Gastrocnemius medialis (tissue), 4 donors: Measurements from ENCODE around the gene AVPR2. TPM values are rescaled to one million over a fixed set of nuclear protein-coding genes. Genes with fewer than 3 reads are reported as not detected.
A peak's percentile ranks its signal among the peaks of the same experiment; 100 is the strongest.

ENCODE experiments used
- ATAC-seq, 2 donors: fragments of 150-250 bp; one replicate each; pipeline ENCODE4 v1.9.1; 2016
- DNase-seq, 2 donors: peaks; one replicate each; pipeline ENCODE4 v3.0.0-alpha.2; 2019
- H3K27ac ChIP-seq, 4 donors: fragments of 200-600 bp; sonication (generic); 1 replicate in 1 of 4; 2 replicates in 3 of 4; pipeline ENCODE4 v1.5.1; 2016 to 2018; ENCODE audit warnings: mild to moderate bottlenecking in 2 of 4, moderate library complexity in 1 of 4
- H3K27me3 ChIP-seq, 3 donors: fragments of 200-600 bp; sonication (generic) in 2 of 3; 1 replicate in 1 of 3; 2 replicates in 2 of 3; pipeline versions ENCODE4 v1.5.1 to v1.6.0; 2016 to 2019; ENCODE audit warnings: mild to moderate bottlenecking in 1 of 3, moderate library complexity in 1 of 3
- H3K36me3 ChIP-seq, 2 donors: fragments of 200-600 bp; sonication (generic) in 1 of 2; one replicate each; pipeline ENCODE4 v1.5.1; 2017 to 2018
- H3K4me1 ChIP-seq, 2 donors: fragments of 200-600 bp; sonication (generic) in 1 of 2; one replicate each; pipeline ENCODE4 v1.5.1; 2016 to 2017; ENCODE audit warnings: mild to moderate bottlenecking in 2 of 2
- H3K4me3 ChIP-seq, 4 donors: fragments of 200-600 bp; sonication (generic) in 3 of 4; 1 replicate in 1 of 4; 2 replicates in 3 of 4; pipeline ENCODE4 v1.5.1; 2016 to 2019; ENCODE audit warnings: mild to moderate bottlenecking in 2 of 4
- H3K9me3 ChIP-seq, 3 donors: fragments of 200-600 bp; sonication (generic) in 2 of 3; 1 replicate in 1 of 3; 2 replicates in 2 of 3; pipeline ENCODE4 v1.5.1; 2016 to 2019
- POLR2A ChIP-seq, 2 donors: fragments of 450-650 bp; IDR thresholded peaks; one replicate each; pipeline ENCODE4 v1.6.1; 2017; ENCODE audit warnings: antibody characterized with exemption in 2 of 2, mild to moderate bottlenecking in 2 of 2, moderate library complexity in 2 of 2
- in situ Hi-C, 4 donors: fragments of 200-750 bp; cut with MboI; loops; one replicate each; pipeline versions ENCODE4 v1.15.0 to v1.8.0; 2017; ENCODE audit warnings: low sequenced_read_pairs in 4 of 4
- intact Hi-C: fragments of 100-400 bp; cut with DNase I; formaldehyde crosslinking; loops from one replicate; pipeline ENCODE4 v1.15.1; 2023; ENCODE audit warnings: low total_unique reads
- total RNA-seq, 4 donors: library from RNA; depleted of rRNA; stranded (reverse); fragments of >200 nt; gene quantifications; one replicate each; pipeline versions ENCODE4 v1.1.0 to v1.2.3, GENCODE V29; 2016
- TF ChIP-seq, protein P1 (sequence below), 5 experiments: fragments of 450-650 bp in 3 of 5; fragments of 200-600 bp in 2 of 5; sonication (generic) in 2 of 5; IDR thresholded peaks in 4 of 5; conservative IDR thresholded peaks in 1 of 5; 1 replicate in 4 of 5; 2 replicates in 1 of 5; pipeline ENCODE4 v1.5.1; 2016 to 2019; ENCODE audit warnings: antibody characterized with exemption in 5 of 5, mild to moderate bottlenecking in 3 of 5, moderate library complexity in 3 of 5

The AVPR2 gene
- total RNA-seq, 4 donors from 2014 or later: 1.5 to 3.8 (median 2.0) TPM

DNA sequence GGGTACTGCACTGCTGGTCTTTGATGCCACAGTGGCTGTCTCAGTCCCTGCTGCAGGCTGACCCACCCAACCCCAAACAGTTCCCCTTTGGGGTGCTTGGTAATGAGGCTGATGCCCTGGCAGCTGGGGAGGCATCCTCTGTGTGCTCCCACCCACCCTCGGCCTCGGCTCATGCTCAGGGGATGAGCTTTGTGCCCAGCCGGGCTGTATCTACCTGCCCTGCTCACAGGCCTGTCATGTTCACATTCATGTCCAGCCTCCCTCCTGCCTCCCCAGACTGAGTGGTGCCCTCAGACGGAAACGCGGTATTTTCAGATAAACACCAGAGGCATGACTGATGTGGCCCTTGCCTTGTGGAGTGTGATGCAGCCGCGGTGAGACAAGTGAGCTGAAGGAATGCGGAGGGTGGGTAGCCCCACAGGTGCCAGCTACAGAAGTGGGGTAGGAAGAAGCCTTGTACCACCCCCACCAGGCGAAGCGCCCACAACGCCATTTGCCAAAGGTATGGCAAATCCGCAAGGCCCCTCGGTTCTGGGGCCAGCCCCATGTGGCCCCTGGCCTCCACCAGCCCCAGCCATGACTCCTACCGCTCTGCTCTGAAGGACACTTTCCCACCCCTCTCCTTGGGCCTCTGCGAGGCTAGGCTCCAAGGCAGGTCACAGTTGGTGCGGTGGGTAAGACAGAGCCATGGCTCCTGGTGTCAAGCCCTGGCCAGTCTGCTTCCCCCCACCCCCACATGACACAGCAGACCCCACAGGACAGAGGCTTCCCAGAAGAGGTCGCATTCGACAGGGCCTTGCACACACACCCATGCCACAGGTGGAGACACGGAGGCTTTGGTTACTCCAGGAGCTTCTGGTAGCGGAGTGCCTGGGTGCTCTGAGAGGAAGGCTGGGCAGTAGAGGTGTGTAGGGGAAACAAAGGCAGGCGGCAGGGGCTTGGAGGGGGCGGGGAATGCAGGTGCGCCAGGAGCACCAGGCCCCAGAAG lies 41.8 kb downstream of the AVPR2 start:
- Histone ChIP-seq H3K4me3 (no peak overlapping the region), H3K27me3 (no peaks in the 10 kb centered on the region), H3K36me3 (peaks cover 0 to 29% of the 10 kb centered on the region in 2 donors), H3K27ac (no peak overlapping the region), H3K4me1 (no peaks in the 10 kb centered on the region), H3K9me3 (no peaks in the 10 kb centered on the region)
- ATAC-seq (no peak), DNase-seq (no peak)
- TF ChIP-seq, protein P1, sequence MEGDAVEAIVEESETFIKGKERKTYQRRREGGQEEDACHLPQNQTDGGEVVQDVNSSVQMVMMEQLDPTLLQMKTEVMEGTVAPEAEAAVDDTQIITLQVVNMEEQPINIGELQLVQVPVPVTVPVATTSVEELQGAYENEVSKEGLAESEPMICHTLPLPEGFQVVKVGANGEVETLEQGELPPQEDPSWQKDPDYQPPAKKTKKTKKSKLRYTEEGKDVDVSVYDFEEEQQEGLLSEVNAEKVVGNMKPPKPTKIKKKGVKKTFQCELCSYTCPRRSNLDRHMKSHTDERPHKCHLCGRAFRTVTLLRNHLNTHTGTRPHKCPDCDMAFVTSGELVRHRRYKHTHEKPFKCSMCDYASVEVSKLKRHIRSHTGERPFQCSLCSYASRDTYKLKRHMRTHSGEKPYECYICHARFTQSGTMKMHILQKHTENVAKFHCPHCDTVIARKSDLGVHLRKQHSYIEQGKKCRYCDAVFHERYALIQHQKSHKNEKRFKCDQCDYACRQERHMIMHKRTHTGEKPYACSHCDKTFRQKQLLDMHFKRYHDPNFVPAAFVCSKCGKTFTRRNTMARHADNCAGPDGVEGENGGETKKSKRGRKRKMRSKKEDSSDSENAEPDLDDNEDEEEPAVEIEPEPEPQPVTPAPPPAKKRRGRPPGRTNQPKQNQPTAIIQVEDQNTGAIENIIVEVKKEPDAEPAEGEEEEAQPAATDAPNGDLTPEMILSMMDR (IDR thresholded peaks at IDR 0.05 in 4 of 5, conservative IDR thresholded peaks at IDR 0.05 in 1 of 5): no peak
- no peak for TF ChIP-seq POLR2A (IDR thresholded peaks at IDR 0.05)
- in situ Hi-C loops (loop anchor here in 1 of 4 donors (25.0 kb wide), 1 partner anchor 159 kb away; the partner anchor contains the start of genes IDH3G, SRPK3 and SSR4), intact Hi-C loops (no loop called here)

DNA sequence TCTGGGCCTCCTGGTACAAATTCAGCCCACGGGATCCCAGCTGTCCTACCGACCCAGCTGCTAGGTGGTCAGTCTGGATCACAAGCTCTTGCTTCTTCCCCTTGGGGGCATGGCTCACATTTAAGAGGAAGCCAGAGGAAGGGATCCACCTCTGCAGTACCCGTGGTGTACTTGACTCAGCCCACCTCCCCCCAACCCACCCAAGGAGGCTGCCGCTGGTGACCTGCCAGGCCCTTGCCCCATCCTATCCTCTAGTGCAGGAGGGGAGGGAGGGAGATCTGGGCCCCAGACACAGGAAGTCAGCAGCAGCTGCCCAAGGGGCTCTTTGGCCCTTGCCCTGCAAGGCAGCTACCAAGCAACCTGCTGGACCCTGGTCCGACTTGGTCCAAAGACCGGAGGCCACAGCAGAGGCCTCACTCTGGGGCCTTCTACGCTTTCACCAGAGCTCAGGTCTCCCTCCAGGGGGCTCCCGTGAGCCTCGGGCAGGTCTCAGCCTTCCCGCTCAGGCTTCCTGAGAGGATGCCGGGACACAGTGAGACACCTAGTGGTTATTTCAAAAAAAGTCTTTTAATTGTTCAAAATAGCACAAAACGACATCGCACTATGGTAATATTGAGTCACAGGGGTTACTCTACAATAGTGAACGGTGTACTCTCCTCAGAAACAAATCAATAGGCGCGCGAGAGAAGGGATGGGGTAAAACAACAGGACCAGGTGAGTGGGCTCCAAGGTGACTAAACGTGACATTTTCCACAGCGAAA lies 42.7 kb downstream of the AVPR2 start:
- intact Hi-C loops (no loop called here), in situ Hi-C loops (loop anchor here in 1 of 4 donors (25.0 kb wide), 1 partner anchor 160 kb away; the partner anchor contains the start of genes IDH3G, SRPK3 and SSR4)
- no peak for TF ChIP-seq POLR2A (IDR thresholded peaks at IDR 0.05)
- TF ChIP-seq, protein P1 (IDR thresholded peaks at IDR 0.05 in 4 of 5, conservative IDR thresholded peaks at IDR 0.05 in 1 of 5): peak in 4 of 5 experiments; percentile 58 to 82 (median 66)
- no peaks in the 10 kb centered on the region for H3K9me3 ChIP-seq
- H3K4me3 ChIP-seq: no peak overlapping the region
- DNase-seq (peak; percentile 30 to 51), ATAC-seq (peak; percentile 74 to 76)
- no peaks in the 10 kb centered on the region for H3K4me1 ChIP-seq
- H3K27ac ChIP-seq: peak overlapping the region; percentile 8 to 58 (median 38)
- H3K36me3 ChIP-seq: peaks cover 0 to 39% of the 10 kb centered on the region in 2 donors
- H3K27me3 ChIP-seq: no peaks in the 10 kb centered on the region

DNA sequence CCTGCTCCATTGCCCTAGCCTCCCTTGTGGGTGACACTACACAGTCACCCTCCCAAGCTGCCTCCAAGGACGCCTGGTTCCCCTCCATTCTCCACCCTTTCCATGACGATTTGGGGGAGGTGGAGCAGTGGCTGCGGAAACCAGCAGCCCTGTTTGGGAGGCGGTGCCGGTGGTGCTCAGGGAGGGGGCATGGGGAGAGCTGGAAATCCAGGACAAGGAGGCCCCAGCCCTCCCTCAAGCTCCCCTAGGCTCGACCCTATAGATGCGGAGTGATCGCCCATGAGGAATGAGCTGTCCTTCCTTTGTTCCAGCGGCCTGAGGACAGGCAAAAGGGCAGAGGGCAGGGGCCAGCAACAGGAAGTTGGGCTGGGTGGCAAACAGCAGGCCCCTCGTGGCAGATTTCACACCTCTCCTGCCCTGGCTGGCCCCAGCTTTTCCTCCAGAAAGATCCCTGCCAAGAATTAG lies 43.6 kb downstream of the AVPR2 start:
- no peak overlapping the region for H3K4me3 ChIP-seq
- no peaks in the 10 kb centered on the region for H3K27me3 ChIP-seq
- H3K9me3 ChIP-seq: no peaks in the 10 kb centered on the region
- in situ Hi-C loops: loop anchor here in 1 of 4 donors (25.0 kb wide), 1 partner anchor 161 kb away; the partner anchor contains the start of genes IDH3G, SRPK3 and SSR4
- H3K27ac ChIP-seq: peak overlapping the region in 3 of 4 donors; percentile 26 to 58 (median 50)
- H3K4me1 ChIP-seq: no peaks in the 10 kb centered on the region
- TF ChIP-seq, protein P1 (IDR thresholded peaks at IDR 0.05 in 4 of 5, conservative IDR thresholded peaks at IDR 0.05 in 1 of 5): no peak
- TF ChIP-seq POLR2A (IDR thresholded peaks at IDR 0.05): no peak
- DNase-seq (no peak), ATAC-seq (no peak)
- peaks cover 0 to 46% of the 10 kb centered on the region in 2 donors for H3K36me3 ChIP-seq
- intact Hi-C loops: no loop called here
